ENCODE measurements around the gene PRC1. TPM values are rescaled to one million over a fixed set of nuclear protein-coding genes. Genes with fewer than 3 reads are reported as not detected.

PRC1 gene, protein sequence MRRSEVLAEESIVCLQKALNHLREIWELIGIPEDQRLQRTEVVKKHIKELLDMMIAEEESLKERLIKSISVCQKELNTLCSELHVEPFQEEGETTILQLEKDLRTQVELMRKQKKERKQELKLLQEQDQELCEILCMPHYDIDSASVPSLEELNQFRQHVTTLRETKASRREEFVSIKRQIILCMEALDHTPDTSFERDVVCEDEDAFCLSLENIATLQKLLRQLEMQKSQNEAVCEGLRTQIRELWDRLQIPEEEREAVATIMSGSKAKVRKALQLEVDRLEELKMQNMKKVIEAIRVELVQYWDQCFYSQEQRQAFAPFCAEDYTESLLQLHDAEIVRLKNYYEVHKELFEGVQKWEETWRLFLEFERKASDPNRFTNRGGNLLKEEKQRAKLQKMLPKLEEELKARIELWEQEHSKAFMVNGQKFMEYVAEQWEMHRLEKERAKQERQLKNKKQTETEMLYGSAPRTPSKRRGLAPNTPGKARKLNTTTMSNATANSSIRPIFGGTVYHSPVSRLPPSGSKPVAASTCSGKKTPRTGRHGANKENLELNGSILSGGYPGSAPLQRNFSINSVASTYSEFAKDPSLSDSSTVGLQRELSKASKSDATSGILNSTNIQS
- polyA plus RNA-seq (2012; ENCODE audit: missing spikeins): 72.3 TPM

DNA sequence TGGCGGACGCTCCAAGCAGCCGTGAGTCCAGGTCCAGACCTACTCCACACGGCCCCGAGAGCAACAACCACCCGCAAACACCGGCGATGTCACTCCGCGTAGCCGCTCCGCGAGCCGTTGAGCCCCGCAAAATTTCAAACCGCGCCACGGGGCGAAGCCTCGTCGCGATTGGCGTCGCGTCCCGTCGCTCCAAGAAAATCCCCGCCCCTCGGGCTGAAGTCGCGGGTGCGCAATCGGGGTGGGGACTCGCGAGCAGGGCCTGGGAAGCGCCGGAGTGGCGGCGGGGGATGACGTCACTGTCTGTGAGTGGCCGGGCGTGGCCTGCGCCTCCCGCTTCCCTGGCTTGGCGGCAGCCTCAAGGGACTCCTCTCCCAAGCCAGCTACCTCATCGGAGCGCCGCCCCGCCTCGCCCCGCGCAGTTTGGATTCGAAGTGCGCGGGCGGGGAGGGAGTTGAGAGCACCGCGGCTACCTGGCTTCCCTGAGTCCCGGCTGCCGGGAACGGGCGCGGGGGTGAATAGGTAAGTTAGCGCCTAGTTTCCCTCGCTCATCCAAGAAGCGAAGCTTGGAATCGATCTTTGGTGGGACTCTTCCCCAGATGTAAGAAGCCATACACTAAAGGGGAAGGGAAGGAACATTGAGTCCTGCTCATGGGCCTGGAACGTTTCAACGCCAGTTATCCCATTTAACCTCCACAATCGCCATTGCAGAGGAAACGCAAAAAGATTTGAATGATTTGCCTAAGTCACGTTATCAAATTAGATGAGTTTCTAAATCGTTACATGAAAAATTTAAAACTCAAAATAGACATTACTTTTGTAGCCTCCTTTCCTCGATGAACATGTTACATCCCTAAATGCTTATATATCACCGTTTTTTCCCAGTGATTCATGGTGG is at the start of gene PRC1:
Gene PRC1 (minus strand): TSS at position 119 of the 895 bp plus-strand sequence. CDS start 118 bp downstream, at position 1.
- FAIRE-seq (peak; percentile 99), DNase-seq (ENCODE audit: insufficient read length) (peak; percentile 97)
- TF ChIP-seq POLR2AphosphoS5 (IDR thresholded peaks at IDR 0.05; ENCODE audit: low read depth, low read length) (0 out of 2 replicates have a peak, but pooled peaks have one; percentile 52), POLR2A (IDR thresholded peaks at IDR 0.05; ENCODE audit: low read depth, low read length) (peak; percentile 78), TAF1 (IDR thresholded peaks at IDR 0.05; ENCODE audit: borderline replicate concordance, low read depth, low read length) (0 out of 2 replicates have a peak, but pooled peaks have one; percentile 36)

DNA sequence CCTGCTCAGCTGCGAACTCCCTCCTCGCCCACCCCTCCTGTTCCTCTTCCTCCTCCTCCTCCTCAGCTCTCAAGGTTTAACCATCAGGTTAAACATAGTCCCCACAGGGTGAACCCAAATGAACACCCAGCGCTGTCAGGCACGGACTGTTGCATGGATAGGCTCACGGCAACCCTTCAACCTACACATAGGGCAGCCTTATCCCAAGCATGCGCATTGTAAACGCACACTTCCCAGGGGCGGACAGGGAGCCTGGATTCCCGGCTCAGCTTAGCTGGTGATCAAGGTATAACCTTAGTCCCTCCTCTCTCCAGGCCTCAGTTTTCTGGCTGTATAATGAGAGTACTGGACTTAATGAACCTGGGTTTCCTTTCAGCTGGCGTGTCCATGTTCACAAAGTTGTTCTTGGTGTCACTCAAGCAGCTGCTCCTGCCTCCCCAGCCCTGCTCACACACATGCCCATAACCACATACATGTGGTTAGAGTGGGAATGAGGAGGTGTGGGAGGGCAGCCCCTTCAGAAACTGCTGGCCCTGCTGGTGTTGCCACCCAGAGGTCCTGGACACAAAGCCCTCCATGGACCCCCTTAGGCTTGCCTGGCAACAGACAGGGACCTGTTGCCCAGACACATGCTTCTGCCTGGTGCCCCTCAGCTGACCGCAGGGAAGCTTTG is 49.0 kb upstream of the PRC1 start:
- TF ChIP-seq POLR2AphosphoS5 (IDR thresholded peaks at IDR 0.05; ENCODE audit: low read depth, low read length) (no peak), TAF1 (IDR thresholded peaks at IDR 0.05; ENCODE audit: borderline replicate concordance, low read depth, low read length) (no peak), POLR2A (IDR thresholded peaks at IDR 0.05; ENCODE audit: low read depth, low read length) (no peak)
- no peak for DNase-seq (ENCODE audit: insufficient read length)
- no peak for FAIRE-seq

DNA sequence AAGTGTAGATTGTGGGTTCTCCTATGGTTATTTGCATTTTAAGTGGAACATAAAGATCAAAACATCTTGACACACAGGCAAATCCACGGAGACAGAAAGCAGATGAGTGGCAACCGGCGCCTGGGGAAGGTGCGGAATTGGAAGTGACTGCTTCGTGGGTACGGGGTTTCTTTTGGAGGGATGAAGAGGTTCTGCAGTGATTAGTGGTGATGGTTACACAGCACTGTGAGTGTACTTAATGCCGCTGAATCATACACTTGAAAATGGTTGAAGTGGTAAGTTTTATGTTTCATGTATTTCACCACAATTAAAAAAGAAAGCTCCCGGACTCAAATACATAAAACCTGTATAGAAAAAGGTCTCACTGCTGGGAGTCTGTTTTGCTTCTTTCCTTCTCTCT is 46.5 kb upstream of the PRC1 start:
- no peak for FAIRE-seq
- TF ChIP-seq POLR2A (IDR thresholded peaks at IDR 0.05; ENCODE audit: low read depth, low read length) (no peak), TAF1 (IDR thresholded peaks at IDR 0.05; ENCODE audit: borderline replicate concordance, low read depth, low read length) (no peak), POLR2AphosphoS5 (IDR thresholded peaks at IDR 0.05; ENCODE audit: low read depth, low read length) (no peak)
- no peak for DNase-seq (ENCODE audit: insufficient read length)

DNA sequence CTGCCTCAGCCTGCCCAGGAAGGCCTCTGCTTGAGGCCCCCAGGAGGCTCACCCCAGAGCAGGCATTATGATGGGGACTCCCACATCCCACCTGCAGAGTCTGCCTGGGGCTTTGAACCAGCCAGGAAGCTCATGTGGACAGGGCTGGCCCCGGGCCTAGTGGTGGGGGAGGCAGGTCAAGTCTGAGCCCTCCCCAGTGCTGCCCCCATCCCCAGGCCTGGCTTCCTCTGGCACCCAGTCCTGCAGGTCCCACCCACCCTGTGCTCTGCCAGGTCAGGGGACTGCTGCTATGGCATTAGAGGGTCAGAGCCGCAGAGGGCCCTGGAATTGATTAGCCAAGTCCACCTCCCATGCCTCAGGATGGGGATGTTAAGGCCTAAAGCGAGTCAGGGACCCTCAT is 45.7 kb upstream of the PRC1 start:
- TF ChIP-seq TAF1 (IDR thresholded peaks at IDR 0.05; ENCODE audit: borderline replicate concordance, low read depth, low read length): no peak
- TF ChIP-seq POLR2A (IDR thresholded peaks at IDR 0.05; ENCODE audit: low read depth, low read length): no peak
- no peak for TF ChIP-seq POLR2AphosphoS5 (IDR thresholded peaks at IDR 0.05; ENCODE audit: low read depth, low read length)
- FAIRE-seq (no peak), DNase-seq (ENCODE audit: insufficient read length) (no peak)

DNA sequence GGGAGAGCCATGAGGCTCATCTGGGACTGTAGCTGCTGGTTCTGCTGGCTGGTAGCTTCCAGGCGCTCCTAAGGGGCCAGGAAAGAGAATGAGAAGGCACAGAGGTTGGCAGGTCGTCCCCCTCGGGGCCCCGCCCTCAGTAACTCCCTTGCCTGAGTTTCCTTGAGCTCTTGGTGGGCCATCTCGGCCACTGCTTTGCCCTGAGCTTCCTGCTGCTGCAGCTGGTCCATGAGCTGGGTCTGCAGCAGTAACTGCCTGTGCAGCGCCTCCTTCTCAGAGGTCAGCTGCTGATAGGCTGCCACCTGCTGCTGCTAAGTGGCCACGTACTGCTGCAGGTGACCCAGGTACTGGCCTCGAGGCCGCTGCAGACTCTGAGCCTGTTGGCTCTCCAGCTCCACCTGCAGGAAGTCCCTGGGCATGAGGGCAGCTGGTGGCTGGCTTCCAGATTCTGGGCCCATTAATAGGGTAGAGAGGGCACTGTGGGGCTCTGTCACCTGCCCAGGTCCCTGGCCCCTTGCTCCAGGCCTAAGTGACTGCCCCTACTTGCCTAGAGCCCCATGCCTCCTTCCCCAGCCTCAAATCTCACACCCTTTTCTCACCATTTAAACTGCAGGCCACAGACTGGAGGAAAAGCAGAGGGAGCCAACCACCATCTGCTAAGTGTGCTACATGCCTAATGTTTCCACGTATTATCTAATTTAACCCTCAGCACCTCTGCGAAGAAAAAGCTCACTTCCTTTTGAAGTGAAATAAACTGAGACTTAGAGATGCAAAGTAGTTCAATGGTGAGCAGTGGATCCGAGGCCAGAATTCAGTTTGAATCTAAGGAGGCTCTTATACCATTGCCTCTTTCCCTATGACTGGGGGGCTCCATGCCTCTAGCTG is 38.8 kb upstream of the PRC1 start:
- peak; percentile 33 for DNase-seq (ENCODE audit: insufficient read length)
- FAIRE-seq: peak; percentile 70
- no peak for TF ChIP-seq TAF1 (IDR thresholded peaks at IDR 0.05; ENCODE audit: borderline replicate concordance, low read depth, low read length)
- TF ChIP-seq POLR2A (IDR thresholded peaks at IDR 0.05; ENCODE audit: low read depth, low read length): no peak
- TF ChIP-seq POLR2AphosphoS5 (IDR thresholded peaks at IDR 0.05; ENCODE audit: low read depth, low read length): no peak

DNA sequence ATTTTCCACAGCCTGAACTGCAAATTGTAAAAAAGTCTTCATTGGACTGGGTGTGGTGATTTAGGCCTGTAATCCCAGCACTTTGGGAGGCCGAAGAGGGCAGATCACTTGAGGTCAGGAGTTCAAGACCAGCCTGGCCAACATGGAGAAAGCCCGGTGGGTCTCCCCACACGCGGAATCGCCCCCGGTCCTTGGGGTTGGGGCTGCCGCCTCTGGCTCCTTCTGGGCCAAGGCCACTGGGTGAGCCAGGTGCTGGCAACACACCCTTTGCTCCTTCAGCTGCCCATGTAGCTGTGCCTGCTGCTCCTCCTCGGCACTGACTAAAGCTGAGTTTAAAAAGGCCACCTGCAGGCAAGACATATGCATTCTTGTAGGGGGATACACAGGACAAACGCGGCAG is 37.5 kb upstream of the PRC1 start:
- TF ChIP-seq POLR2A (IDR thresholded peaks at IDR 0.05; ENCODE audit: low read depth, low read length) (no peak), TAF1 (IDR thresholded peaks at IDR 0.05; ENCODE audit: borderline replicate concordance, low read depth, low read length) (no peak)
- DNase-seq (ENCODE audit: insufficient read length) (no peak), FAIRE-seq (no peak)

DNA sequence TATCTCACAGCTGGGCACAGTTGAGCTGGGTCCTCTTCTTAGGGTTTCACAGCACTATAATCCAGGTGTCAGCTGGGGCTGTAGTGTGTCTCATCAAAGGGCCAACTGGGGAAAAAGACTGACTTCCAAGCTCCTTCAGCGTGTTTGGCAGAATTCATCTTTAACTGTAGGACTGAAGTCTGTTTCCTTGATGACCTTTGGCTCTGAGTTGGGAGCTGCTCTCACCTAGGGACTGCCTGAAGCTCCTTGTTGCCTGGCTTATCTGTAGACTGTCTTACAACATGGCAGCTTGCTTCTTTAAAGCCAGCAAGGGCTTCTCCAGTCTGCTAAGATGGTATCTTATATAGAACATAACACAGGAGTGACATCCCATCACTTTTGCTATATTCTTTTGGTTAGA is 33.3 kb upstream of the PRC1 start:
- DNase-seq (ENCODE audit: insufficient read length) (no peak), FAIRE-seq (no peak)

DNA sequence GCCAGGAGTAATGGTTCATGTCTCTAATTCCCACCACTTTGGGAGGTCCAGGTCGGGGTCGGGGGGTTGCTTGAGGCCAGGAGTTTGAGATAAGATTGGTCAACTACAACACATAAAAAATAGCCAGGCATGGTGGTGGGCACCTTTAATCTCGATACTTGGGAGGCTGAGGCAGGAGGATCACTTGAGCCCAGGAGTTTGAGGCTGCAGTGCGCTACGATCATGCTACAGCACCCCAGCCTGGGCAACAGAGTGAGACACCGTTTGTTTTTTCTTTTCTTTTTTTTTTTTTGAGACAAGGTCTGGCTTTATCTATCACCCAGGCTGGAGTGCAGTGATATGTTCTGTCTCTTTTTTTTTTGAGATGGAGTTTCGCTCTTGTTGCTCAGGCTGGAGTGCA is 29.4 kb upstream of the PRC1 start:
- no peak for FAIRE-seq

More for the DNA sequence above, 33.3 kb upstream of the PRC1 start:
- TF ChIP-seq TAF1 (IDR thresholded peaks at IDR 0.05; ENCODE audit: borderline replicate concordance, low read depth, low read length) (no peak), POLR2AphosphoS5 (IDR thresholded peaks at IDR 0.05; ENCODE audit: low read depth, low read length) (no peak), POLR2A (IDR thresholded peaks at IDR 0.05; ENCODE audit: low read depth, low read length) (no peak)

DNA sequence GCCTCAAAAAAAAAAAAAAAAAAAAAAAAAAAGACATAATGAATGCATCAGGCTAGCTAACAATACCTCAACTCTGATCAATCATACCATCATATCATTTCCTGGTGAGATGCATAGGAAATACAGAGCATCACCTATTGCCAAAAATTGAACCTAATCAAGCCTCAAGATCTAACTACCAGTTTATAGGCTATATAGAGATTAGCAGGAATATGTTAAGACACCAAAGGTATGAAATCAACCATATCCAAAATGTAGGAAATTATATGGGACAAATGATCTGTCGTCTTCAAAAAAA is 28.4 kb upstream of the PRC1 start:
- no peak for FAIRE-seq
- DNase-seq (ENCODE audit: insufficient read length): no peak
- TF ChIP-seq TAF1 (IDR thresholded peaks at IDR 0.05; ENCODE audit: borderline replicate concordance, low read depth, low read length) (no peak), POLR2AphosphoS5 (IDR thresholded peaks at IDR 0.05; ENCODE audit: low read depth, low read length) (no peak), POLR2A (IDR thresholded peaks at IDR 0.05; ENCODE audit: low read depth, low read length) (no peak)

More for the DNA sequence above, 29.4 kb upstream of the PRC1 start:
- TF ChIP-seq TAF1 (IDR thresholded peaks at IDR 0.05; ENCODE audit: borderline replicate concordance, low read depth, low read length) (no peak), POLR2A (IDR thresholded peaks at IDR 0.05; ENCODE audit: low read depth, low read length) (no peak), POLR2AphosphoS5 (IDR thresholded peaks at IDR 0.05; ENCODE audit: low read depth, low read length) (no peak)
- DNase-seq (ENCODE audit: insufficient read length): no peak
